Measurements from ENCODE around the gene SOS1. TPM values are rescaled to one million over a fixed set of nuclear protein-coding genes. Genes with fewer than 3 reads are reported as not detected.

SOS1 gene
- total RNA-seq, 1 experiment from 2014 or later, result 28.7 TPM

DNA sequence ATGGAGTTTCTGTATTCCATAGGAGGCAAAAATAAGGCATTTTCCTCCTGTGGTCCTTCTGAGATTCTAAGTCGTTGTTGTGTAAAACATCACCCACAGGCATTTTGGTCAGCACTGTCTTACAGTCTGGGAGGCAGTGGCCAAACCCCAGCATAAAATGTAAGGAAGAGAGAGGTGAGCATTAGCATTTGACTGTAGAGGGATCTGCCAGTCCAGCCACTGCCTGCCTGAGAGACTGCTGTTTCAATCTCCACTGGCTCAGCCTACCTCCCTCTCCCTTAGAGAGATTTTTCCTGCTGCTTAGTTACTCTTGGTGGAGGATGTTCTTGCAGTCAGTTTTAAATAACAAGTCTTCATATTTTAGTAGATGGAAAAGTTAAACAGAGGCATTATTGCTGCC is 154.2 kb downstream of the SOS1 start:
- Histone ChIP-seq H3K9me3 (ENCODE audit: control insufficient read depth, insufficient read depth, low read depth, low read length) (no peaks in the 10 kb centered on the region), H3K27me3 (ENCODE audit: control insufficient read depth, insufficient read depth, low read length) (no peaks in the 10 kb centered on the region), H3K36me3 (ENCODE audit: control insufficient read depth, insufficient read depth, low read length) (no peaks in the 10 kb centered on the region), H3K4me3 (ENCODE audit: low read depth in 2 of 2, low read length in 2 of 2) (no peak overlapping the region), H3K4me1 (ENCODE audit: control insufficient read depth, insufficient read depth, low read length) (no peaks in the 10 kb centered on the region), H3K27ac (ENCODE audit: low read length) (no peak overlapping the region)
- CTCF ChIA-PET, result no interaction called here
- in situ Hi-C loops (cut with HindIII; ENCODE audit: low pct_unique_long_range_greater_than_20kb, low sequenced_read_pairs), result no loop called here
- TF ChIP-seq POLR2AphosphoS5 (IDR thresholded peaks at IDR 0.05; ENCODE audit: low read depth, low read length), result no peak
- TF ChIP-seq, protein P1, sequence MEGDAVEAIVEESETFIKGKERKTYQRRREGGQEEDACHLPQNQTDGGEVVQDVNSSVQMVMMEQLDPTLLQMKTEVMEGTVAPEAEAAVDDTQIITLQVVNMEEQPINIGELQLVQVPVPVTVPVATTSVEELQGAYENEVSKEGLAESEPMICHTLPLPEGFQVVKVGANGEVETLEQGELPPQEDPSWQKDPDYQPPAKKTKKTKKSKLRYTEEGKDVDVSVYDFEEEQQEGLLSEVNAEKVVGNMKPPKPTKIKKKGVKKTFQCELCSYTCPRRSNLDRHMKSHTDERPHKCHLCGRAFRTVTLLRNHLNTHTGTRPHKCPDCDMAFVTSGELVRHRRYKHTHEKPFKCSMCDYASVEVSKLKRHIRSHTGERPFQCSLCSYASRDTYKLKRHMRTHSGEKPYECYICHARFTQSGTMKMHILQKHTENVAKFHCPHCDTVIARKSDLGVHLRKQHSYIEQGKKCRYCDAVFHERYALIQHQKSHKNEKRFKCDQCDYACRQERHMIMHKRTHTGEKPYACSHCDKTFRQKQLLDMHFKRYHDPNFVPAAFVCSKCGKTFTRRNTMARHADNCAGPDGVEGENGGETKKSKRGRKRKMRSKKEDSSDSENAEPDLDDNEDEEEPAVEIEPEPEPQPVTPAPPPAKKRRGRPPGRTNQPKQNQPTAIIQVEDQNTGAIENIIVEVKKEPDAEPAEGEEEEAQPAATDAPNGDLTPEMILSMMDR (IDR thresholded peaks at IDR 0.05), result no peak
- TF ChIP-seq TCF7L2 (IDR thresholded peaks at IDR 0.05; ENCODE audit: low read depth, low read length), result no peak
- no peak for TF ChIP-seq SIN3A (IDR thresholded peaks at IDR 0.05; ENCODE audit: borderline replicate concordance, insufficient read depth, low read depth, low read length)
- TF ChIP-seq, protein P2, sequence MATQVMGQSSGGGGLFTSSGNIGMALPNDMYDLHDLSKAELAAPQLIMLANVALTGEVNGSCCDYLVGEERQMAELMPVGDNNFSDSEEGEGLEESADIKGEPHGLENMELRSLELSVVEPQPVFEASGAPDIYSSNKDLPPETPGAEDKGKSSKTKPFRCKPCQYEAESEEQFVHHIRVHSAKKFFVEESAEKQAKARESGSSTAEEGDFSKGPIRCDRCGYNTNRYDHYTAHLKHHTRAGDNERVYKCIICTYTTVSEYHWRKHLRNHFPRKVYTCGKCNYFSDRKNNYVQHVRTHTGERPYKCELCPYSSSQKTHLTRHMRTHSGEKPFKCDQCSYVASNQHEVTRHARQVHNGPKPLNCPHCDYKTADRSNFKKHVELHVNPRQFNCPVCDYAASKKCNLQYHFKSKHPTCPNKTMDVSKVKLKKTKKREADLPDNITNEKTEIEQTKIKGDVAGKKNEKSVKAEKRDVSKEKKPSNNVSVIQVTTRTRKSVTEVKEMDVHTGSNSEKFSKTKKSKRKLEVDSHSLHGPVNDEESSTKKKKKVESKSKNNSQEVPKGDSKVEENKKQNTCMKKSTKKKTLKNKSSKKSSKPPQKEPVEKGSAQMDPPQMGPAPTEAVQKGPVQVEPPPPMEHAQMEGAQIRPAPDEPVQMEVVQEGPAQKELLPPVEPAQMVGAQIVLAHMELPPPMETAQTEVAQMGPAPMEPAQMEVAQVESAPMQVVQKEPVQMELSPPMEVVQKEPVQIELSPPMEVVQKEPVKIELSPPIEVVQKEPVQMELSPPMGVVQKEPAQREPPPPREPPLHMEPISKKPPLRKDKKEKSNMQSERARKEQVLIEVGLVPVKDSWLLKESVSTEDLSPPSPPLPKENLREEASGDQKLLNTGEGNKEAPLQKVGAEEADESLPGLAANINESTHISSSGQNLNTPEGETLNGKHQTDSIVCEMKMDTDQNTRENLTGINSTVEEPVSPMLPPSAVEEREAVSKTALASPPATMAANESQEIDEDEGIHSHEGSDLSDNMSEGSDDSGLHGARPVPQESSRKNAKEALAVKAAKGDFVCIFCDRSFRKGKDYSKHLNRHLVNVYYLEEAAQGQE (IDR thresholded peaks at IDR 0.05; ENCODE audit: insufficient read depth in 1 of 2, low read depth in 2 of 2, low read length in 1 of 2), result no peak
- ATAC-seq (no peak), DNase-seq (ENCODE audit: low read depth, low spot score) (no peak)
- no TSS peak for BruUV-seq (replicated peaks)
- intact Hi-C loops (cut with micrococcal nuclease; ENCODE audit: unreplicated experiment), result no loop called here
- POLR2A ChIA-PET, result no interaction called here

- ATAC-seq, result no peak
- in situ Hi-C loops (cut with HindIII; ENCODE audit: low pct_unique_long_range_greater_than_20kb, low sequenced_read_pairs) (no loop called here), intact Hi-C loops (cut with micrococcal nuclease; ENCODE audit: unreplicated experiment) (no loop called here)
- TF ChIP-seq POLR2AphosphoS5 (IDR thresholded peaks at IDR 0.05; ENCODE audit: low read depth, low read length), result no peak
- TF ChIP-seq SIN3A (IDR thresholded peaks at IDR 0.05; ENCODE audit: borderline replicate concordance, insufficient read depth, low read depth, low read length), result no peak
- TF ChIP-seq, protein P1 (IDR thresholded peaks at IDR 0.05), result no peak
- TF ChIP-seq TCF7L2 (IDR thresholded peaks at IDR 0.05; ENCODE audit: low read depth, low read length), result no peak
- TF ChIP-seq, protein P2 (IDR thresholded peaks at IDR 0.05; ENCODE audit: insufficient read depth in 1 of 2, low read depth in 2 of 2, low read length in 1 of 2), result no peak
- no TSS peak for BruUV-seq (replicated peaks)
- no peaks in the 10 kb centered on the region for H3K36me3 ChIP-seq (ENCODE audit: control insufficient read depth, insufficient read depth, low read length)
- no peaks in the 10 kb centered on the region for H3K9me3 ChIP-seq (ENCODE audit: control insufficient read depth, insufficient read depth, low read depth, low read length)
- no peaks in the 10 kb centered on the region for H3K4me1 ChIP-seq (ENCODE audit: control insufficient read depth, insufficient read depth, low read length)
- ChIA-PET POLR2A (no interaction called here), CTCF (no interaction called here)
- H3K27me3 ChIP-seq (ENCODE audit: control insufficient read depth, insufficient read depth, low read length), result no peaks in the 10 kb centered on the region
- no peak overlapping the region for H3K4me3 ChIP-seq (ENCODE audit: low read depth in 2 of 2, low read length in 2 of 2)
- DNase-seq (ENCODE audit: low read depth, low spot score), result no peak
- H3K27ac ChIP-seq (ENCODE audit: low read length), result no peak overlapping the region
These were observed 154.8 kb downstream of the SOS1 start for GRCh38 chr2:38966006-38966405.

Data from Panc1 (cell line).